Measurements from ENCODE around the gene ADH1C. TPM values are rescaled to one million over a fixed set of nuclear protein-coding genes. Genes with fewer than 3 reads are reported as not detected.
"Not testable (repeated sequence)": the region's sequence is repeated elsewhere in the genome, so short reads cannot be mapped to it uniquely, and the experiment has no call there.

The ADH1C gene
- total RNA-seq, 1 donor from 2014 or later = not detected

DNA sequence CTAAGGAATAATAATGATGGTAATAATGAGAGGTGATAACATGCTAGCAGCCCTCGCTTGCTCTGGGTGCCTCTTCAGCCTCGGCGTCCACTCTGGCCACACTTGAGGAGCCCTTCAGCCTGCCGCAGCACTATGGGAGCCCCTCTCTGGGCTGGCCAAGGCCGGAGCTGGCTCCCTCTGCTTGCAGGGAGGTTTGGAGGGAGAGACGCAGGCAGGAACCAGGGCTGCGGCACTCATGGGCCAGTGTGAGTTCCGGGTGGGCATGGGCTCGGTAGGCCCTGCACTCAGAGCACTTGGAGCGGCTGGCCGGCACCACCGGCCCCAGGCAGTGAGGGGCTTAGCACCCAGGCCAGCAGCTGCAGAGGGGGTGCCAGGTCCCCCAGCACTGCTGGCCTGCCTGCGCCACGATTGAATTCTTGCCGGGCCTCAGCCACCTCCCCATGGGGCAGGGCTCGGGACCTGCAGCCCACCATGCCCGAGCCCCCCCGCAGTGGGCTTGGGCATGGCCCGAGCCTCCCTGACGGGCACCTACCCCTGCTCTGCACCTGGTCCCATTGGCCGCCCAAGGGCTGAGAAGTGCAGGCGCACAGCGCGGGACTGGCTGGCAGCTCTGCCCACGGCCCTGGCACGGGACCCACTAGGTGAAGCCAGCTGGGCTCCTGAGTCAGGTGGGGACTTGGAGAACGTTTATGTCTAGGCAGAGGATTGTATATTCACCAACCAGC lies 7.1 kb upstream of the ADH1C start:
- no peak for DNase-seq (ENCODE audit: low read depth)

- DNase-seq (ENCODE audit: low read depth) = no peak
Observed at GRCh38 chr4:99357948-99358347, 5.4 kb upstream of the ADH1C start.

GRCh38 chr4:99356992-99357391 lies 4.4 kb upstream of the ADH1C start:
- no peak for DNase-seq (ENCODE audit: low read depth)

DNA sequence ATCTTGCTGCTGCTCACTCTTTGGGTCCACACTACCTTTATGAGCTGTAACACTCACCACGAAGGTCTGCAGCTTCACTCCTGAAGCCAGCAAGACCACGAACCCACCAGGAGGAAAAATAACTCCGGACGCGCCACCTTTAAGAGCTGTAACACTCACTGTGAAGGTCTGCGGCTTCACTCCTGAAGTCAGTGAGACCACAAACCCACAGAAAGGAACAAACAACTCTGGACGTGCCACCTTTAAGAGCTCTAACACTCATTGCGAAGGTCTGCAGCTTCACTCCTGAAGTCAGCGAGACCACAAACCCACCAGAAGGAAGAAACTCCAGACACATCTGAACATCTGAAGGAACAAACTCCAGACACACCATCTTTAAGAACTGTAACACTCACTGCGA lies 3.6 kb upstream of the ADH1C start:
- DNase-seq (ENCODE audit: low read depth) = not testable (repeated sequence)

GRCh38 chr4:99351487-99351886 lies 1.1 kb downstream of the ADH1C start:
- DNase-seq (ENCODE audit: low read depth) = no peak

- no peak for DNase-seq (ENCODE audit: low read depth)
Observed at GRCh38 chr4:99349338-99349737, 3.2 kb downstream of the ADH1C start.

DNA sequence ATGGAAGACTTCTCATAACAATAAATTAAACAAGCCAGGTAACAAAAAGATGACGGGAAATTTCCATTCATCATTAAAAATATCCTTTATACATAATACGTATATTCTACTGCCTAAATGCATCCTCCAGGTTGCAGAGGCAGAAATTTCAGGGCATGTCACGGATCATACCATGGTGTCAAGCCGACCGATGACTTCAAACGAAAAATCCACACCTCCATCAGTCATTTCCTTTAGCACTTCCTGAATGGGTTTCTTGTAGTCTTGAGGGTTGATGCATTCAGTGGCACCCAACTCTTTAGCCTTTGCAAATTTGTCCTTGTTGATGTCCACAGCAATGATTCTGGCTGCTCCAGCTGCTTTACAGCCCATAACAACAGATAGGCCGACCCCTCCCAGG lies 9.9 kb downstream of the ADH1C start:
- not testable (repeated sequence) for DNase-seq (ENCODE audit: low read depth)

DNA sequence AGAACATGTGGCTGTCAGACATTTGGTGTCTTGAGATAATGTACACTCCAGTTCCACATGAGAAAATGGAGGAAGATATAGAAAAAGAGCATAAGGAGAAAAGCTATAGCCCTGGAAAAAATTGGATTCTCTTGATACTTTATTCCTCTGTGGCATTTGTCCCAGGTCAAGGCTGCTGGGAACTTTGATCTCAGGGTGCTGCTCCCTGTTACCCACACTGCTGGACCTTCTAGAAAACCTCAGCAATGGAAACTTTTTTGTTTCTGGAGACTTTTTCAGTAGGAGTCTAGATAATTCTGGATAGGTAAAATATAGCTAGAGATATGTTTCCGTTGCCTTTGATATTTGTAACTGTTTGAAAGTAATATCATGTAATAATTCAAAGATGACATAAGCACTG lies 11.1 kb downstream of the ADH1C start:
- DNase-seq (ENCODE audit: low read depth) = no peak

DNA sequence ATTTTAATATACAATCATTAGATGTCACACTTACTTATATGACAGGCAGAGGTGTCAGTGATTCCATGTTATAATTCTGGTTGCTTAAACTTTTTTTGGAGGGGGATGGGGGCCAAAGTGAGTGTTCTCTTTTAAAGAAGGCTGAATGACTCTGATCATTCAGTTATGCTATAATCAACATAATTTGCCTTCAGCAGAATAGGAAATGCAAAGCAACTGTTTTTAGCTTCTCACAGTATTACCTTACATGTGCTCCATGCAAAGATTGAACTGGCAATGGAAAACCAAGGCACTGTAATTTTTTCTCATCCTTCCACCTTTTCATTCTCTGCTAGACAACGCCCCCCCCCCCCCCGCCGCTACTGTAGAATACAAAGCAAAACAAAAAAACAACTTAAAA lies 13.4 kb downstream of the ADH1C start:
- DNase-seq (ENCODE audit: low read depth) = no peak

GRCh38 chr4:99336553-99336952 lies 16.0 kb downstream of the ADH1C start:
- no peak for DNase-seq (ENCODE audit: low read depth)

- DNase-seq (ENCODE audit: low read depth) = no peak
Observed at GRCh38 chr4:99334880-99335279, 17.7 kb downstream of the ADH1C start.

GRCh38 chr4:99330648-99331047 lies 21.9 kb downstream of the ADH1C start:
- DNase-seq (ENCODE audit: low read depth) = no peak

DNA sequence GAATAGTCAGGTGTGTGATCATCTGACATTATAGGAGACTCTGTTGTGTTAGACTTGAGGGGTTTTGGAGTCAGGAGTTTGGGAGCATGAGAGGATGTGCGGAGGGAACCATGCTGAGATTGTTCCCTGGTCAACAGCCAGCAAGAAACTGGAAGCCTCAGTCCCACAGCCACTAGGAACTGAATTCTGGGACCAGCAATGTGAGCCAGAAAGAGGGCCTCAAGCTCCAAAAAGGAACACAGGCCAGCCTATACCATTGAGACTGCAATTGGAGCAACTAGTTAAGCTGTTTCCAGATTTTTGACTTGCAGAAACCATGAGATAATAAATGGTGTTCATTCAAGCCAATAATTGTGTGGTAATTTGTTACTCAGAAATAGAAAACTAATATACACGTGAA lies 22.7 kb downstream of the ADH1C start:
- no peak for DNase-seq (ENCODE audit: low read depth)

DNA sequence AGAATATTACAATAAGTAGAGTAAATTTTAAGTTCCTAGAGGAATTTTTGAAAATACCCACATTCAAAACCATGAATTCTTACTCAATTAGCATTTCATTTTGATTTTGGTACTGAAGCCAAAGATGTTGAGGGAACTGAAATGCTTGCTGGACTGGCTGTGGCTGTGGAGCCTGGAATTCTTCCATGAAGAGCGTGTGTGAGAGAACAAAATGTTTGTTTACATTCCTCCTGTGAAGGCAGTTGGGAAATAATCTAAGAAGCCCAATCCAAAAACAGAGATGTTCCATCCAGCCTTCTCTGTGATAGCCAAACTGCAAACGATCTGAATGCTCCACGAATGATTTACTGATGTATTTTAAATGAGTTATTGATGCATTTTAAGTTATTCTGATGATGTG lies 27.6 kb downstream of the ADH1C start:
- peak; percentile 47 for DNase-seq (ENCODE audit: low read depth)

GRCh38 chr4:99324361-99324760 lies 28.2 kb downstream of the ADH1C start:
- no peak for DNase-seq (ENCODE audit: low read depth)

DNA sequence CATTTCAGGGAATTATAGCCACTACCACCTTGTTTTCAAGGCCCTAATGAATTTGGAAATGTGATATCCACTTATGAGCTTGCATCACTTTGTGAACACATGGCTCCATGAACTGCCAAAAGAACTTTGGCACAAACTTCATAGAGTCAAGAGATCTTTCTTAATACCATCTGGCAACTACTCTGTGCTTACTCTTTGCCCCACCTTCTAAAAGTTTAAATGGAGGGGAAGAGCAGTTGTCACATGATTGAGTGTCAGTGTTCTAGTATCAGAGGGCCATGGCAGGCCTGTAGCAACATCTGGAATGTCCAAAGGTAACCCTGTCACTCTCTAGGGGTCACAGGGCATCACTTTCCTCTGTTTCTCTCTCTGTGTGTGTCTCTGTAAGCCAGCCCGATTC lies 28.8 kb downstream of the ADH1C start:
- DNase-seq (ENCODE audit: low read depth) = peak; percentile 16

DNA sequence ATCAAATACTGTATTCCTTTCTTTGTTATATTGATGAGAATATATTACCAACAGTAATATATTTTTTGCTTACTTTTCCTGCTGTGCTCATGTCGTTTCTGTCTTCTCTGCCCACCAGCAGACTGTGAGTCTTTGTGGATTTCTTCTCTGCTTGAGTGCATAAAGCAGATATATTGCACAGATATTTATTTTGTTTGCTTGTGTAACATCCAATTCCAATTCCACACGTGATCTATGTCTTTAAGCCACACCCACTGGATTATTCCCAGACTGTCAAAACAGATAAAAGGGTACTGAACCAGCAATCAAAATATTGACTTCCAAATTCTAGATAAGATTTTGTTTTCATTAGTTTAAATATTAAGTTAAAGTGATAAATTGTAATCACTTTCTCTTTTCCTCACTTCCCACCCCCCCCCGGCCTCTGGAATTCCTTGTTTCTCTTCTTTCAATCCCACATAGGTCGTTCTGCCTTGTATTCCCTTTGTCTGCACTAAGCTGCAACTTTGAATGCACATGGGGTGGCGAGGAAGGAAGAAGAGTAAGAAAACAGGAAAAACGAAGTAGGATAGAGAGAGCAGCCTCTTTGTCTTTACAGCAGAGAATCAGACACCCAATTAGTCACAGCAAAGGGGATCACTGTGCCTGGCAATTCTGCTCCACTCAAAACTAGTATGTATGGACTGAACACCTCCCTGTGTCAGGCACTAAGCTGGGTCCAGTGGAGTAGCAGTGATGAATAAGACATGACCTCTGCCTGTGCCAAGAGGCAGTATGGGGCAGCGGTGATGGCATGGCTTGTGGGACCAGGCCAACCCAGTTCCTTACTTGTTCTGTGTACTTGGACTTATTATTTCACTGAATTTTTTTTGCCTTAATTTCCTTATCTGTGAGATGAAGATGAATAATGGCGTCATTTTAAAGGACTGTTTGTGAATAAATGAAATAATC lies 31.0 kb downstream of the ADH1C start, which contains the start of gene ADH1B:
Gene ADH1B, minus strand, starts transcription at position 161 of the 951 bp plus-strand sequence. Its CDS starts 70 bp downstream, at position 91.
- DNase-seq (ENCODE audit: low read depth) = no peak

- DNase-seq (ENCODE audit: low read depth) = not testable (repeated sequence)
Observed at GRCh38 chr4:99317811-99318210, 34.7 kb downstream of the ADH1C start.

GRCh38 chr4:99317354-99317753 lies 35.2 kb downstream of the ADH1C start:
- no peak for DNase-seq (ENCODE audit: low read depth)

DNA sequence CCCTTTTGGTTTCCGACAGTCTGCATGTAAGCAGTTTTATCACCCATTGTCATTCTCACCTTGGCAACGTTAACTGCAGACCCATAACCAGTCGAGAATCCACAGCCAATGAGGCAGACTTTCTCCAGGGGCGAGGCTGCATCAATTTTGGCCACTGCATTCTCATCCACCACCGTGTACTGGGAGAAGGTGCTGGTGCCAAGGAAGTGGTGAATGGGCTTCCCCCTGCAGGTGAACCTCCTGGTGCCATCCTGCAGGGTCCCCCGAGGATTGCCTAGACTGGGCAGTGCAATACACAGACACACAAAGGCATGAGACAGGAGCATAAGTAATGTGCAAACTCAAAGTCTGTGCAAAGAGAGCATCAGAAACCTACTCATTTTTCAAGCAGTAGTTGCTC lies 36.7 kb downstream of the ADH1C start:
- DNase-seq (ENCODE audit: low read depth) = no peak

DNA sequence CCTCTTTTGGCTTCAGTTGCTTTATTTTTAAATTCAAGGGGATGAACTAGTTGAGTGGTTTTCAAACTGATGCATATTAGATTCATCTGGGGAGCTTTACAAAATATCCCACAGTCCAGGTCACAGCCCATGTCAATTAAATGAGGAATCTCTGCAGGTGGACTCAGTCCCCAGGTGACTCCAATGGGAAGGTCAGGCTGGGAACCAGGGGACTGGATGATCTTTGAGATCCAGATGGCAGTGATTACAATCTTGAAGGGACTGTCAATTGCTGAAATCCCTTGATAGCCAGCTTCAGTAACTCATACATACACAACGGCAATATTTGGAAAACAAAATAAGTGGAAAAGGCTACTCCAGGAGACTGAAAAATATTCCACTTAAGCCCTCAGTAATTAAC lies 38.3 kb downstream of the ADH1C start:
- no peak for DNase-seq (ENCODE audit: low read depth)

- DNase-seq (ENCODE audit: low read depth) = no peak
Observed at GRCh38 chr4:99310389-99310788, 42.2 kb downstream of the ADH1C start.

Data from myocyte (in vitro differentiated cells).